Activated T-helper 1 cell treated with anti-CD3 and anti-CD28 coated beads, Interleukin-12 subunit alpha, Interleukin-12 subunit beta, Interleukin-2, Interleukin-4 antibody, amounts not matched to agents 30 ng/mL and 10 ng/mL and 1 ng/mL, durations not matched to agents 14 hours and 24 hours and 36 hours (primary cell): ENCODE data around the gene KCNQ1OT1. TPM values are rescaled to one million over a fixed set of nuclear protein-coding genes. Genes with fewer than 3 reads are reported as not detected.

ENCODE experiments used
- DNase-seq: peaks from one replicate; pipeline ENCODE4 v3.0.0; 2021; ENCODE audit warnings: low spot score
- H3K27ac Mint-ChIP-seq: one replicate; pipeline ENCODE4 v1.8.0; 2021; ENCODE audit warnings: mild to moderate bottlenecking, mixed read lengths
- H3K27me3 Mint-ChIP-seq: one replicate; pipeline ENCODE4 v1.8.0; 2022; ENCODE audit warnings: mild to moderate bottlenecking, moderate library complexity, mixed read lengths; ENCODE audit not compliant: insufficient read depth
- H3K36me3 Mint-ChIP-seq: one replicate; pipeline ENCODE4 v1.8.0; 2021; ENCODE audit warnings: low read depth, mixed read lengths
- H3K4me1 Mint-ChIP-seq: one replicate; pipeline ENCODE4 v1.8.0; 2021; ENCODE audit warnings: low read depth, mixed read lengths
- H3K4me3 Mint-ChIP-seq: one replicate; pipeline ENCODE4 v1.8.0; 2021; ENCODE audit warnings: mild to moderate bottlenecking, moderate library complexity, mixed read lengths
- H3K9me3 Mint-ChIP-seq: one replicate; pipeline ENCODE4 v1.8.0; 2021; ENCODE audit warnings: mixed read lengths
- intact Hi-C: fragments of 100-400 bp; cut with micrococcal nuclease; formaldehyde crosslinking; loops from one replicate; pipeline ENCODE4 v1.15.1; 2024
- total RNA-seq: library from RNA; stranded (reverse); gene quantifications from 2 replicates; pipeline ENCODE4 v1.2.3, GENCODE V29; 2022

The KCNQ1OT1 gene
- total RNA-seq, 1 donor from 2014 or later: 0.67 TPM

DNA sequence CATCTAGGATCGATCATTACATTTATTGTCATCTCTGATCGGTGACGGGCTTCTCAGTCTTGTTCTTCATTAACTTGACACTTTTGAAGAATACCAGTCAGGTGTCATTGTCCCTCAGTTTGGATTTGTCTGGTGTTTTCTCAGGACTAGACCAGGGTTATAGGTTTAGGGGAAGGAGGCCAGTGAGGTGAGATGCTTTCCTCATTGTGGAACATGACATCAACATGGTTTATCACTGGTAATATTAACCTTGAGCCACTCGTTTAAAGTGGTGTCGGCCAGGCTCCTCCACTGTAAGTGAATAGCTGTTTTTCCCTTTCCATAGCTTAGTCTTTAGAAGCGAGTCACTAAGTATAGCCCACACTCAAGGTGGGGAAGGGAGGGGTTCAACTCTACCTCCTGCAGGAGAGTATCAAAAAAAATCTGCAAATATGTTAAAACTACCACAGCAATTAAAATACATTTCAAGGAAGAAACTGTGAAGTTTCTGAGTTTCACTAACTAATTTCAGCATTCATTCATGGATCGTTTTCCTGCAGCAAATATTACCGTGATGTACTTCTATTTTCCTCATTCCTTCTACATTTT, 42.0 kb downstream of the KCNQ1OT1 start:
- Mint-ChIP-seq H3K4me3 (no peak overlapping the region), H3K27ac (no peak overlapping the region), H3K36me3 (peaks cover 7% of the 10 kb centered on the region), H3K27me3 (no peaks in the 10 kb centered on the region), H3K9me3 (peaks cover 22% of the 10 kb centered on the region), H3K4me1 (no peaks in the 10 kb centered on the region)
- DNase-seq: no peak
- intact Hi-C loops: no loop called here

DNA sequence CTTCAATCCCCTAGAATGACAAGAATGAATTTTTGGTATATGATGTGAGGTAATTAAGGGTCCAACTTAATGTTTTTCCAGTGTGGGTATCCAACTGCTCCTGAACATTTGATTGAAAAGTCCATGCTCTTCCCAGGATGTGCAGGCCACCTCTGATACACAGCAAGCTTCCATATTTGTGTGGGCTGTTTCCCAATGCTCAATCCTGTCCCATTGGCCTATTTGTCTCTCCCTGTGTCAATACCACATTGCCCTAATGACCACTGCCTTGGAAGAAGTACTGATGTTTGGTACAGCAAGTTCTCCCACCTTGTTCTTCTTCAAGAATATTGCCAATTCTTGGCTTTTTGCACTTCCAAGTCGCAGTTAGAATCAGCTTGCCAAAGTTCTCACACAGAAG, 42.9 kb downstream of the KCNQ1OT1 start:
- Mint-ChIP-seq H3K4me3 (no peak overlapping the region), H3K27me3 (no peaks in the 10 kb centered on the region), H3K9me3 (peaks cover 22% of the 10 kb centered on the region), H3K36me3 (peaks cover 7% of the 10 kb centered on the region), H3K27ac (no peak overlapping the region), H3K4me1 (no peaks in the 10 kb centered on the region)
- no peak for DNase-seq
- intact Hi-C loops: no loop called here

DNA sequence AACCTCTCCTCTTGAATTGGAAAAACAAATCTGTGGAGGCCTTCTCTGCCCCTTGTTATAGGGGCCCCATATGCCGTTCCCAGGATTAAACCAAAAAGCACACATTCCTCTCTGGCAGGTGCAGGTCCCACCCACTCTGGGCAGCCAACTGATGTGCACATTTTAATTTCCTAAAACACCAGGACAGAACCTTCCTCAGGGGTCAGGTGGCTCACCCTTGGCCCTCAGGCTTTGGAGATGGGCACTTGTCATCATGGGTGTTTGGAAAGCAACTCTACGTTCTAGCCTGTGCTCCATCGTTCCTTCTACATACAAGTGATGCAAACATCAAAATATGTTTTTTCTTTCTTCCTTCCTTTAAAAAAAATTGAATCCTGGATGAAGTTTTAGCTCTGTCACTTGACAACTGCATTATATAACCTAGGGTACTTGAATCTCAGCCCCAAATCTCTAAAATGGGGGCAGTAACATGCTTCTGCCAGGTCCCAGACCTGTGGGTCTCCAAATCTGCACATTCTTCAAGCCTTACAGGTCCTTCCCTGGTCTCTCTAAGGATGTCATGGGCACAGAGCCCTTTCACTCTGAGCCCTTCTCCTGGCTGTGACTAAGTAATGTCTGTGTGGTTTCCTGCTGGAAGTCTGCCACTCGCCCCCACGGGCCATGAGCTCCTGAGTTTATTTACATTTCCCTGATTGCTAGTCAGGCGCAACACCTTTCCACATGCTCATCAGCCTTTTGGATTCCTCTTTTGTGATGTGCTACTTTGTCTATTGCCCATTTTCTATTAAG, 43.8 kb downstream of the KCNQ1OT1 start:
- H3K27ac Mint-ChIP-seq: no peak overlapping the region
- intact Hi-C loops: no loop called here
- peaks cover 24% of the 10 kb centered on the region for H3K9me3 Mint-ChIP-seq
- H3K36me3 Mint-ChIP-seq: peaks cover 7% of the 10 kb centered on the region
- H3K27me3 Mint-ChIP-seq: no peaks in the 10 kb centered on the region
- no peak overlapping the region for H3K4me3 Mint-ChIP-seq
- no peak for DNase-seq
- H3K4me1 Mint-ChIP-seq: no peaks in the 10 kb centered on the region

DNA sequence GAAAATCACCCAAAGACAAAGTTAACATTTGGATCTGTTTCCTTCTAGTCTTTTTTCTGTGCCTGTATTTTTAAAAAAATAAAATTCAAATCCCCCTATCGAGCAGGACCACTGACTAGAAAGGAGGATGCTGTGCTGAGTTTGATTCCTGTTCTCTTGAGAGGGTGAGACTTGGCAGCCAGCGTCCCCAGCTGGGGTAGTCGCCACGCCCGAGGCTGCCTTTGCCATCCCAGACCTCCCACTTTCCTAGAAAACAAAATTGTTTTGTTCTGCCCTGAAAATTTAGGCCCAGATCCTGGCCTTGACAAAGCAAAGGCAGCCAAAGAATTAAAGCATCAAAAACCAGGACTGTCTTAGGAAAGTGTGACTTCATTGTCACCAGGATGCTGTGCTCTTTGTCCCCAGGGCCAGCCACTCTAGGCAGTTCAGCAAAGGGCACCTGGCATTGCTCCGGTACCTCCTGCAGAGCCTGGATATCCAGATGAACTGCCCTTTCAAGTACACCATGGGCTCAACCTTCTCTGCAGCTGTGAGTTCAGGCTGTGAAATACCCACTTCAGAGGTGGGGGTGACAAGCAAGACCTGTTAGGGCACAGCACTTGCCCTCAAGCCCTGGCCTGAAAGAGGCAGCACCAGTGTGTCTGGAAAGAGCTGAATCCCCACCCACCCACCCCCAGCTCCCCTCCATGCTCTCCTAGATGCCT, 44.6 kb downstream of the KCNQ1OT1 start:
- H3K4me1 Mint-ChIP-seq: no peaks in the 10 kb centered on the region
- H3K36me3 Mint-ChIP-seq: peaks cover 4% of the 10 kb centered on the region
- H3K4me3 Mint-ChIP-seq: no peak overlapping the region
- H3K27me3 Mint-ChIP-seq: no peaks in the 10 kb centered on the region
- peaks cover 23% of the 10 kb centered on the region for H3K9me3 Mint-ChIP-seq
- H3K27ac Mint-ChIP-seq: no peak overlapping the region
- no peak for DNase-seq
- intact Hi-C loops: no loop called here

DNA sequence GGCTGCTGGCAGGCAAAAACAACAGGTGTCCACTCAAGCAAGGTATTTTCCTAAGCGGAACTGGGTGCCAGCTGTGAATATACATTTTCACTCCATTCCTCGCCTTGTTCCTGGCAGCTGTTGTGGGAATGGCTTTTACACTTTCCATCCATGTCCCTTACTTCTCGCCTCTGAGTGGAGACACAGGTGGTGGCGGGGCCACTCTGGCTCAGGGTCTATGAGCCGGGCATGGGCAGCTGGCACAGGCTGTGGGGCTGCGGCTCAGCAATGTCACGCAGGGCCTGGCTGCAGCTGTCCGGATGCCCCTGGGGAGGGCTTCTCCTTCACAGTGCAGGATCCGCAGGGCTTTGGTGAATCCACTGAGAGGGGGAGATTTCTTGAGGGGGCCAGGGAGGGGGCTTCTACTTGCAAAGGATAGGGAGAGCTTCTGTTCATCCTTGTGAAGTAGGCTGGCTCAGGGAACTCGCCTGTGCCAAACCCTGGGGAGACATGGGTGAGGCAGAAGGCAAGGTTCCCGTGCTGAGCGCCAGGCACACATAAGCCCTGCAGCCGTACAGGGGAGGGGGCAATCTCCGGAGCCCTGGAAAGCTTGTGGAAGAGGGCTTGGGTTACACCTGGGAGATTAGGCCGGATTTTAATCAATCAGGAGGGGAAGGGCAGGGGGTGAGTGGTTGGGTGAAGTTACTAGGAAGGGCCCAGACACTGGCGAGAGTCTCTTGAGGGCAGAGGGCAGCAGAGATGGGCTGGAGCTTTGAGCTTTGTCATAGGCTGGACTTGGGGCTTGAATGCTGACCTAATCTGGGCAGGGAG, 45.7 kb downstream of the KCNQ1OT1 start:
- H3K27me3 Mint-ChIP-seq: no peaks in the 10 kb centered on the region
- H3K4me1 Mint-ChIP-seq: no peaks in the 10 kb centered on the region
- H3K36me3 Mint-ChIP-seq: peaks cover 3% of the 10 kb centered on the region
- no peak overlapping the region for H3K27ac Mint-ChIP-seq
- intact Hi-C loops: no loop called here
- no peak overlapping the region for H3K4me3 Mint-ChIP-seq
- H3K9me3 Mint-ChIP-seq: peaks cover 28% of the 10 kb centered on the region
- DNase-seq: no peak

DNA sequence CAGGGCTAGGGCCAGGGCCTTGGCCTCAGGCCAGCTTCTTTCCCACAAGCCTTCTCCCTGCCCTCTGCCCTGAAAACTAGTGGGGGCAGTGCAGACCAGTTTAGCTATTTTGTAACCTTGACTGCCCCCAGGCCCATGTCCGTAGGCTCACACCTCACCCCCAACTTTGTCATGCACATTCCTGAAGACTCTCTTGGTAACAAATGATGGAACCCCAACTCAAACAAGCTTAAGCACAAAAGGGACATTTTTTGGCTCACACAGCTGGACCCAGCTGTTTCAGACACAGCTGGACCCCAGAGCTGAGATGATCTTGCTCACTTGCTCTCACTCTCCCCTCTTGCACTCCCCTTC, 46.6 kb downstream of the KCNQ1OT1 start:
- no peak overlapping the region for H3K4me3 Mint-ChIP-seq
- intact Hi-C loops: no loop called here
- peaks cover 30% of the 10 kb centered on the region for H3K9me3 Mint-ChIP-seq
- DNase-seq: no peak
- H3K4me1 Mint-ChIP-seq: no peaks in the 10 kb centered on the region
- H3K36me3 Mint-ChIP-seq: peaks cover under 1% of the 10 kb centered on the region
- no peak overlapping the region for H3K27ac Mint-ChIP-seq
- H3K27me3 Mint-ChIP-seq: no peaks in the 10 kb centered on the region

DNA sequence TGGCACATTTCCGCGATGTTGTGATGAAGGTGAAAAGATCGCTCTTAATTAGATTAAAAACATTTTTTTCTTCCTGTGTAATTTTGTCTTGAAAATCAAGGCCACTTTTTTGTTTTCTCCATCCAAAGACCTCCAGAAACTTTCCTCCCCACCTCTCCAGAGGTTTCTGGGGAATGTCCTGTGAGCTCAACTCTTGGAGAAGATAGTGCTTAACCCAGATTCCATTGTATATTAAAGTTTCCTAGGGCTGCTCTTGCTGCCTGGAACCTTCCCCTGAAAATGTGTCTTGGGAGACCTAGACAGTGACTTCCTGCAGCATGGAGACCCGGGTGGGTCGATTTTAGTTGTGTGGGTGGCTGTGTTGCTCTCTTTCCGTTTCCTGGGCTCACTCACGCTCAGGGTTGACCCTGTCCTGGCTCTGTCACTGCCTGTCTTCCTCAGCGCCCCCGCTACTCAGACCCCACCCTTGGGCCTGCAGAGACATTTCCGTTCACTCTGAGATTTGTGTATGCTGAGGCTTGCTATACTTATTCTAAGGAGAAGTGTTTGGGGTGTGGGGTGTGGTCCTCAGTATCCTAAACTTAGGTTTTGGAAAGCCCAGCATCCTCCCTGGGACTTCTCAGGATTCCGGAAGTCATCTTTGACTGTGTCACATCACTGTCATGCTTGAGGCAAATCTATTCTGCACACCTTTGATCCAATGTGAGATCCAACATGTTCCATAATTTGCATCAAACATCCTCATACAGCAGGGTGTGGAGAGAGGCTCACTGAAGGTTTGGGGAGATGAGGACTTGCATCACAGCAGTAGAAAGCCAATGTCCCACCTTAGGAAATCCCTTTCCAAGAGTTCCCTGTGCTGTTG, 47.2 kb downstream of the KCNQ1OT1 start:
- intact Hi-C loops: no loop called here
- H3K9me3 Mint-ChIP-seq: peaks cover 34% of the 10 kb centered on the region
- H3K4me3 Mint-ChIP-seq: no peak overlapping the region
- peaks cover 2% of the 10 kb centered on the region for H3K36me3 Mint-ChIP-seq
- H3K27ac Mint-ChIP-seq: no peak overlapping the region
- no peaks in the 10 kb centered on the region for H3K4me1 Mint-ChIP-seq
- DNase-seq: no peak
- H3K27me3 Mint-ChIP-seq: no peaks in the 10 kb centered on the region

DNA sequence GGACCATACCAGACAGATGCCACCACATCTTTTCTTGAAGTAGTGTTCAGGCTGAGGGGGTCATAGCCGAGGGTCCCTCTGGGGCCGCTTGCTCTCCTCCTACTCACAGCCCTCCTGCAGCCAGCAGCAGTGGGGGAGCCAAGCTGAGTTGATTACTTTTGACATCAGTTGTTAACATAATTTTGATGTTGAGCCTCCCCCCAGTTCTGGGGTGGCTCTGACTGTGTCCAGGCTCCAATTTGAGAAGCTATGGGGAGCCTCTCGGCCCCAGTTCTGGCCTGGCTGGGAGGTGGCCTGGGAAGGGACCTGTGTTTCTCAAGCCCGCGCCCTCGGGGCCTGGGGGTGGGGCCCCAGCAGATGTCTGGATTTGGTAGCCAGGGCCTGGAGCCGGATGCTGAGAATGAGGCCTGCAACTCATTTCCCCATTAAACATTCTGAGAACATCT, 47.9 kb downstream of the KCNQ1OT1 start:
- intact Hi-C loops: no loop called here
- H3K9me3 Mint-ChIP-seq: peaks cover 42% of the 10 kb centered on the region
- H3K4me3 Mint-ChIP-seq: no peak overlapping the region
- no peak overlapping the region for H3K27ac Mint-ChIP-seq
- DNase-seq: no peak
- H3K27me3 Mint-ChIP-seq: no peaks in the 10 kb centered on the region
- H3K4me1 Mint-ChIP-seq: no peaks in the 10 kb centered on the region
- peaks cover 2% of the 10 kb centered on the region for H3K36me3 Mint-ChIP-seq

DNA sequence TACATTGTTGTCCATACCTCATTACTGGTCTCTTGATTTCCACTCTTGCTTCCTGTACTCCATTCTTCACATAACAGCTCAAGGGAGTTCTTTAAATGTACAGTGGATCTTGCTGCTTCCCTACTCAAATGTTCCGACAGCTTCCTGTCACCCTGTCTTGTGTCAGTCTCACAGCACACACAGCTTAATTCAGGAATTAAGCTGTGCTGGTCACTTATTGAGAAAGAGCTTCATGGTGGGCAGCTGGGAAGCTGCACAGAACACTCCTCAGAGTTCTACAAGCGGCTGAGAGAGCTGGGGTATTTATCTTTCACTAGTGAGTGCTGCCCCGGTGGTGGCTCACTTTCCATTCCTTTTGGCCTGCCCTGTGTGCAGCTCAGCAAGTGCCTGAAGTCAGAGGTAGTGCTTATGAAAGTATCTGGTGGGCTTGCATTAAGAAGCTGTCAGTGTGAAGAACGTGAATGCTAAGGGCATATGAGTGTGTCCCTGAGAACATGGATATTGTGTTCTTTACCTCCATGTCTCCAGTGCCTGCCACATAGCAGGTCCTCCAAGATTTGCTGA, 48.7 kb downstream of the KCNQ1OT1 start:
- Mint-ChIP-seq H3K36me3 (peaks cover 2% of the 10 kb centered on the region), H3K4me1 (no peaks in the 10 kb centered on the region), H3K4me3 (no peak overlapping the region), H3K9me3 (peaks cover 44% of the 10 kb centered on the region), H3K27ac (no peak overlapping the region), H3K27me3 (no peaks in the 10 kb centered on the region)
- DNase-seq: no peak
- intact Hi-C loops: no loop called here

DNA sequence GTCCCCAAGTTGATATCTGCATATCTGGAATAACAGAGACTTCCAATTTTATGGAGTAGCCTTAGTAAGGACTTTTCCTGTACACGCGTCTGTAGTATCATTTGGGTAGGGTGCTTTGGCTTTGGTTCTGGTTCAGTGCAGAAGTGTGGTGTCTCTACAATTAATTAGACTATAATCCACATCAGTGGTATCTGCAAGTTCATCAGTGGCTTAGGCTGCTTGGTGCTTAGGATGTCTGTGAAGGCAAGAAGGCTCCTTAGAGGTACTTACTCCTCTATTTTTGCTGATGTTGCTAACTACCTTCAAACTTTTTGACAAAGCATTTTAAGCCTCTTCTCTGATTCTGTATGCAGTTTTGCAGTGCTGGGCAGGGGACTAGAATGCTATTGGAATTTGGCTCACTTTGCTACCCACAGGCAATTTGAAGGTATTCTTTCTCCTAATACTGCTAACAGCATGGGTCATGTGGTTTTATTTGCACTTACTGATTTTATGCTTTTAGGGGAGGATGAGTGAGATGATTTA, 49.4 kb downstream of the KCNQ1OT1 start:
- Mint-ChIP-seq H3K9me3 (peaks cover 49% of the 10 kb centered on the region), H3K4me3 (no peak overlapping the region), H3K27ac (no peak overlapping the region), H3K27me3 (no peaks in the 10 kb centered on the region), H3K36me3 (peaks cover 2% of the 10 kb centered on the region), H3K4me1 (no peaks in the 10 kb centered on the region)
- intact Hi-C loops: no loop called here
- DNase-seq: no peak

DNA sequence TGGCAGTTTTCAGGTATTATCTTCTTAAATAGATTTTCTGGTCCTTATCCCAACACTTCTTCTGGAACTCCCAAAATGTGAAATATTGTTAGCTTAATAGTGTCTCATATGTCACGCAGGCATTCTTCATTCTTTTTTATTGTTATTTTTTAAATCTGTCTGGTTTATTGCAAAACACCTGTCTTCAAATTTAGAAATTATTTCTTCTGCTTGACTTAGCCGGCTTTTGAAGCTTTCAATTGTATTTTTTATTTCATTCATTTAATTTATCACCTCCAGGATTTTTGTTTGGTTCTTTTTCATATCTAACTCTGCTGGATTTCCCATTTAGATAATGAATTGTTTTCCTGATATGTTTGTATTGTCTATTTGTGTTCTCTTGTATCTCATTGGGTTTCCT, 49.9 kb downstream of the KCNQ1OT1 start:
- Mint-ChIP-seq H3K27ac (no peak overlapping the region), H3K9me3 (peaks cover 49% of the 10 kb centered on the region), H3K4me3 (no peak overlapping the region), H3K27me3 (no peaks in the 10 kb centered on the region), H3K4me1 (no peaks in the 10 kb centered on the region), H3K36me3 (peaks cover 2% of the 10 kb centered on the region)
- intact Hi-C loops: no loop called here
- no peak for DNase-seq

DNA sequence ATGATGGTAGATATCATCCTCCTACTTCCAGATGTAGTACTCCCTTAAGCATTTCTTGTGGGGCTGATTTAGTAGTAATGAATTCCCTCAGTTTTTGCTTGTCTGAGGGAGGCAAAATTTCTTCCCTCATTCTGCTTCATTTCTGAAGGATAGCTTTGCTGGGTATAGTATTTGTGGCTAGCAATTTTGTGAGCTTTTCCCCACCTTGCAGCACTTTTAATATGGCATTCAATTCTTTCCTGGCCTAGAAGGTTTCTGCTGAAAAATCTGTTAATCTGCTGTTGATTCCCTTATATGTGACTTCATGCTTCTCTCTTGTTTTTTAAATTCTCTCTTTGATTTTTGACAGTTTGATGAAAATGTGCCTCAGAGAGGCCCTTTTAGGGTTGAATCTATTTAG, 50.4 kb downstream of the KCNQ1OT1 start:
- Mint-ChIP-seq H3K9me3 (peaks cover 54% of the 10 kb centered on the region), H3K36me3 (peaks cover 2% of the 10 kb centered on the region), H3K27me3 (no peaks in the 10 kb centered on the region), H3K27ac (no peak overlapping the region), H3K4me3 (no peak overlapping the region), H3K4me1 (no peaks in the 10 kb centered on the region)
- DNase-seq: no peak
- intact Hi-C loops: no loop called here
